HG03066 (cell line): Measurements from ENCODE around the gene COX8C.

Experiments
- ATAC-seq: cut with Tn5 transposase; IDR thresholded peaks from one replicate; pipeline ENCODE4 v1.9.1; 2021; ENCODE audit warnings: low read depth; ENCODE audit not compliant: unreplicated experiment

The COX8C gene, protein sequence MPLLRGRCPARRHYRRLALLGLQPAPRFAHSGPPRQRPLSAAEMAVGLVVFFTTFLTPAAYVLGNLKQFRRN

GRCh38 chr14:93346926-93347721 lies at the start of gene COX8C:
Gene COX8C (plus strand): TSS chr14:93347182. CDS start chr14:93347269, 87 bp downstream.
- ATAC-seq: no peak

DNA sequence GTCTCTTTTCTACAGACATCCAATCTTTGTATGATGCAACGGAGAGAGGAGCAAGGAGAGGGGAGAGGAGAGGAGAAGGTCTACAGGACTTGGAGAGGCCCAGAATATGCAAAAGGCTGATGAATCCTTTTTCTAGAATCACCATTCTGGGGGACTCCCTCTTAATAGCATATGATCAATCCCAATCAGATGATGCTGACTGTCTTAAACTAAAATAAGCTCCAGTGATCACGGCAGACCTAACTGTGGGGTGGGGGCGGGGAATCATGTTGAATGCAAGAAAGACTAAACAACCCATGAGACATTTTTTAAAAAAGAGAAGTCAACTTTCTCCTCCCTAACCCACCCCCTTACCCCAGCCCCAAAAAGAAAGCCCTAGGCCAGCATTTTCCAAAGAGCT lies 47.6 kb upstream of the COX8C start:
- no peak for ATAC-seq

DNA sequence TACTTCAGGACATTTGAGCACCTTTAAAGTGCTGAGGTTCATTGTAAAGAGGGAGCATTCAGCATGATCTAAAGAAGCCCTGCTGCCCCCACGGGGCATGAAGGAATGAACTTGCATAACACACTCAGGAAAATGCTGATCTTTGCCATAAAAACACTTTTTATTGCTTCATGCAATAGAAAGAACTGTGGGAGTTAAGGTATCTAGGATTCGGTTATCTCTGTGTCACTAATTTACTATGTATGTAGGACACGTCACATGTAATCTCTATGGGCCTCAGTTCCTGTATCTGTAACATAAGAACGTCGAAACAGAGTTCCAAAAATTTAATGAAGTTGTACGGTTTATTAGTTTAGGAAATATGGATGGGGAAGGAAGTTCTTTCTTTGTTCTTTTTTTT lies 47.1 kb upstream of the COX8C start:
- no peak for ATAC-seq

- ATAC-seq: no peak
Measured at GRCh38 chr14:93301821-93302447, 45.0 kb upstream of the COX8C start.

GRCh38 chr14:93302688-93303581 lies 44.0 kb upstream of the COX8C start:
- no peak for ATAC-seq

GRCh38 chr14:93303659-93304058 lies 43.3 kb upstream of the COX8C start:
- ATAC-seq: no peak

- ATAC-seq: no peak
Measured at GRCh38 chr14:93304771-93305170, 42.2 kb upstream of the COX8C start.

DNA sequence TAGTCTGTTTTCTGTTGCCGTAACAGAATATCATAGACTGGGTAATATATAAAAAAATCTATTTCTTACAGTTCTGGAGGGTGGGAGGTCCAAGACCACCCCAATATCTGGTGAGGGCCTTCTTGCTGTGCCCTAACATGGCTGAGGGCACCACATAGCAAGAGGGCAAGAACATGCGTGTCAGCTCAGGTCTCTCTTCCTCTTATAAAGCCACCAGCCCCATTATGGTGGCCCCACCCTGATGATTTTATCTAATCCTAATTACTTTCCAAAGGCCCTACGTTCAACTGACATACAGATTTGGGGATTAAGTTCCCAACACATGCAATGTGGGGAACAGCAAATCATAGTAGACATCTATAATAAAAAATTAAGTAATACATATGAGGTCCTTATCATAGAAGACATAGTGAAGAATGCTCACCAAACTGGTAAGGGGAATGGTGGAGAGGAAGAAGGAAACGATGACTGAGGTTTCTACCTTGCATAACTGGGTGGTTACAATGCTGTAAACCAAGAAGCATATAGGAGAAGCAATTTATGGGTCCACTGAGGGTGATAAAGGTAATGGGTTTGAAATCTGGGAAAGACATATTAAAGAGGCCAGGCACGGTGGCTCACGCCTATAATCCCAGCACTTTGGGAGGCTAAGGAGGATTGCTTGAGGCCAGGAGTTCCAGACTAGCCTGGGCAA lies 41.1 kb upstream of the COX8C start:
- ATAC-seq: no peak

GRCh38 chr14:93306812-93307211 lies 40.2 kb upstream of the COX8C start:
- no peak for ATAC-seq

- no peak for ATAC-seq
Measured at GRCh38 chr14:93308686-93309345, 38.2 kb upstream of the COX8C start.

DNA sequence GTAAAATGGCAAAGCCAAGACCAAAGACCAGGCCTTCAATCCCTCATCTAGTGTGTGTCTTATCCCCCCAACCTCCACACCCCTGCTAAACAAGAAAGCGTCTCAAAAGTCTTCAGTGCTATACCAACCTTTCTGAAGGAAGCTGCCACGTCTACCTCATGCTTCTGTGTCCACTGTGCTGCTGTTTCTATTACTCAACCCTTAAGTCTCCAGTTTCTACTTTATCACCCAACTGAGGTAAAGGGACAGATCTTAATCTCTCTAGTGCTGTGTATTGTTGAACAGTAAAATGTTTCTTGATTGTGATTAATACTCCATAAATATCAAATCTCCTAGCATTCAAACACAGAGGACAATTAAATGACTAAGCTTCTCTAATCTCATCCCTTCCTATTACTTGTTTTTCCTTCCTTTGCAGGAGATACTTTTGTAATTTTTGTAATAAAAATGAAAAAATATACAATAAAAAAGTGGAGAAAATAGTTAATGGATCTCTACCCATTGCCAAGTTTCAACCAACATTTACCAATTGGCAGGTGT lies 37.5 kb upstream of the COX8C start:
- no peak for ATAC-seq

- ATAC-seq: no peak
Measured at GRCh38 chr14:93311082-93311481, 35.9 kb upstream of the COX8C start.

DNA sequence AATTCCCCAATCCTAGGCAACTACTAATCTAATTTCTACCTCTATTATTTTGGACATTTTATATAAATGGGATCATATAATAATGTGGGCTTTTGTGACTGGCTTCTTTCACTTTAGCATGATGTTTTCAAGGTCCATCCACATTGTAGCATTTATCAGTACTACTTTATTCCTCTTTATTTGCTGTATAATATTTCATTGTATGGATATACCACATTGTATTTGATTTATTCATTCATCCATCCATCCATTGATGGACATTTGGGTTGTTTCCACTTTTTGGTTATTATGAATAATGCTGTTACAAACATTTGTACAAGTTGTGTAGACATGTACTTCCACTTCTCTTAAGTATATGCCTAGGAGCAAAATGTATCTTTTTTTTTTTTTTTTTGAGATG lies 31.4 kb upstream of the COX8C start:
- no peak for ATAC-seq

DNA sequence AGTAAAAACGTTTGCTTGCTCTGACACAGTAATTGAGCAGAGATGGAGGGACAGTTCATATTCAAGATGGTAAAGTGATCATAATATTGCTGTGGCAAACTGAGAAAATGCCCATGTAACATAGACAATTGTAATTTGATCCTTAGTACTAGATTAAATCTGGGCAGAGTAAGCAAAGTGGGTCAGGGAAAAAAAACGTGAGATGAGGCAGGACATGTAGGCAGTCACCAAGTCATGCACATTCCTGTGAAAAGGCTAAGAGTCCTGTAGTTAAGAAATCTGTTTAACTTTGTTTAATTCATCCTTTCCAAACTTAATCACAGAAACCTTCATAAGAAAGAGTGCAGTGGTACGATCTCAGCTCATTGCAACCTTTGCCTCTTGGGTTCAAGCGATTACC lies 30.3 kb upstream of the COX8C start:
- ATAC-seq: no peak

DNA sequence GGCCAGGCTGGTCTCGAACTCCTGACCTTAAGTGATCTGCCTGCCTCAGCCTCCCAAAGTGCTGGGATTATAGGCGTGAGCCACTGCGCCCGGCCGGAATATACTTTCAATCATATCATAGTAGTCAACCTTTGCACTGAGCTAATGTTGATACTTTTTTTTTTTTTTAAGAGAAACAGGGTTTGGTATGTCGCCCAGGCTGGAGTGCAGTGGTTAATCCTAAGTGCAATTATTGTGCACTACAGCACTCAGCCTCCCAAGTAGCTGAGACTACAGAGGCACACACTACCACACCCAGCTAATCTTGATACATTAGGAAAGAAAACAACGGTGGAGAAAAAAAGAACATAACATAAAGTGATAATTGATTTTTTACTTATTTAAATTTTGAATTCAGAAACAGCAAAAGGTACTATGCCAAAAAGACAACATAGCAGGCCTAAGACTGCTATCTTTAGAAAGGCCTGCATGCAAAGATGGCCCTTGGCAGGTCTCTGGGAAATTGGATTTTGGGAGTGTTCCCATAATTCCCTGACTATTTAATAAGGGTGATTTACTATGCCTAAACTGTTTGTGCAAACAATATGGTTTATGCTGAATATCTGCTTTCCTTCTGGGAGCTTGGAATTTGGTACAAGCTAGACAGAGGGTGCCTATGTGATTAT lies 29.6 kb upstream of the COX8C start:
- ATAC-seq: no peak

DNA sequence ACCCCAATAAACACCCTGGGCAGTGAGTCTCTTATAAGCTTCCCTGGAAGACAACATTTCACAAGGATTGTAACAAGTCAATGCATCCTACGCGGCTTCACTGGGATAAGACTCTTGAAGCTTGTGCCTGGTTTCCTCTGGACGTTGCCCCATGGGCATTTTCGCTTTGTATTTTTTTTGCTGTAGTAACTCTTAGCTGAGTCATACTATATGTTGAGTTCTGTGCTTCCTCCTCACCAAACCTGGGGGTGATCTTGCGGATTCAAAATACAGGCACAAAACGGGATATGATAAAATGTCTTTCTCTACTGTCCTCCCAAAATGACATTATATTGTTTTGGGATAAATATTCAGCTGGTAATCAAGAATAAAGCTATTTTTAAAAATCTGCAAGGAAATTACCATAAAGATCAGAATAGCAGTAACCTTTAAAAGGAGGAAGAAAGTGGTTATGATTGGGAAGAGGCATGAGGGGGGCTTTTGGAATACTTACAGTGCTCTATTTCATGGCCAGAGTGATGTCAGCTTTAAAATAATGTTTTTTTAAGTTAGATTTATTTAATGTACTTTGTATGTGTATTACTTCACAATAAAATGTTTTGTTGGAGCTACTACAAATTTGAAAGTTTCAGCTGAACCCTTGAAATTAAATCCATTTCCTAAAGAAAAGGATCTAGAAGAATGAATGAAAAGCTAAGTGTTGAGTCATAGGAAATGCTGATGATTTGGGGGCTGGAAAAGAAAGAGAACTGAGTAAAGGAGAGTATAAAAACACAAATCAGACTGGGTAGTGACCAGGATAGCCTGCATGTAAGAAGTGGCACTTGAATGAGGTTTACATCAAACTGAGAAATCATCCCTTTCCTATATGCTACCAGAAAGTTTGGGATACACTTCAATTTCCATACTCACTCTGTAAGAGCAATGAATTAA lies 28.8 kb upstream of the COX8C start:
- ATAC-seq: no peak

DNA sequence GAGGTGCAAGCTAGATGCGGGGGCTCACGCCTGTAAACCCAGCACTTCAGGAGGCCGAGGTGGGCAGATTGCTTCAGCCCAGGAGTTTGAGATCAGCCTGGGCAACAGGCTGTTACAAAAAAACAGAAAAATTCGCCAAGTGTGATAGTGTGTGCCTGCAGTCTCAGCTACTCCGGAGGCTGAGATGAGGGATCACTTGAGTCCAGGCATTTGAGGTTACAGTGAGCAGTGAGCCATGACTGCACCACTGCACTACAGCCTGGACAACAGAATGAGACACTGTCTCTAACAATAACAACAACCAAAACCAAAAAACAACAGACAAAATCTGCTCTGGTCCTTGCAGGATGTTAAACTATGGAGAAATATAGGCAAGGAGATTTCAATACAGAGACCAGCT lies 28.1 kb upstream of the COX8C start:
- no peak for ATAC-seq

DNA sequence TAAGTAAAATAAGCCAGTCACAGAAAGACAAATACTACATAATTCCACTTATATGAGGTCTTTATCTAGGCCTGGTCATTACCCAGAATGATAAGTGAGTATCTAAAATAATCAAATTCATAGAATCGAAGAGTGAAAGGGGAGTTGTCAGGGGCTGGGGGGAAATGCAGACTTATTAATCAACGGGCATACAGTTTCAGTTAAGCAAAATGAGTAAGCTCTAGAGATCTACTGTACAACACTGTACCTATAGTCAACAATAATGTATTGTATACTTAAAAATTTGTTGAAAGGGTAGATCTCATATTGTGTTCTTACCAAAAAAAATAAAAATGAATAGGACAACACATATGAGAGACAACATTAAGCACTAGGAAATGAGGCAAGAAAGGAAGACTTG lies 27.5 kb upstream of the COX8C start:
- ATAC-seq: no peak
